Epithelial cell of proximal tubule (primary cell): ENCODE data around the gene LARGE1. TPM values are rescaled to one million over a fixed set of nuclear protein-coding genes. Genes with fewer than 3 reads are reported as not detected.

Source experiments
- DNase-seq: peaks from one replicate; pipeline ENCODE4 v3.0.0-alpha.2; 2011; ENCODE audit warnings: low read depth
- H3K4me3 ChIP-seq: 2 replicates; pipeline ENCODE4 v1.5.1; 2011; ENCODE audit warnings: low read depth, mild to moderate bottlenecking, low read length
- CTCF ChIP-seq: conservative IDR thresholded peaks from 2 replicates; pipeline ENCODE4 v1.5.1; 2012; ENCODE audit warnings: low read depth, mild to moderate bottlenecking, low read length
- total RNA-seq: library from RNA; depleted of rRNA; stranded (reverse); fragments of >200 nt; gene quantifications from 2 replicates; pipeline ENCODE4 v1.2.3, GENCODE V29; 2015

Gene LARGE1
- total RNA-seq, 1 donor from 2014 or later: 18.3 TPM

- no peak for DNase-seq
- no peak for TF ChIP-seq CTCF
- no peak overlapping the region for H3K4me3 ChIP-seq
Observed at GRCh38 chr22:33746501-33746928, 173.8 kb downstream of the LARGE1 start.

GRCh38 chr22:33745501-33745900 is 174.8 kb downstream of the LARGE1 start:
- H3K4me3 ChIP-seq: no peak overlapping the region
- DNase-seq: no peak
- no peak for TF ChIP-seq CTCF

DNA sequence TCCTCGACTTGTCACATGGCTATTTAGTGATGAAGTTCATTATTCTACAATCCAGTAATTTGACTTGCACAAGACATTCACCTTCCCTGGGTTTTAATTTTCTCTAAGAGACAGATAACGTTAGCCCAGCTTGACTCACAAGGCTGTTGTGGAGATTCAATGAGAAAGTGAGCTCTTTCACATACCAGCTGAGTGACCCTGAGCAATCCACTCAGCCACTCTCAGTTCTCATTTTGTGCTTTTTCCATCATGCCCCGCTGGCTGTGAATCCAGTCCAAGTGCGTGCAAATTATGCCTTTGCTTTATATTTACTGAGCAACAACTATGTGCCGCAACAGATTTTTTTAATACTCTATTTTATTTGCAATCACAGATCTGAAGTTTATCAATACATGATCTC is 176.5 kb downstream of the LARGE1 start:
- DNase-seq: no peak
- TF ChIP-seq CTCF: no peak
- H3K4me3 ChIP-seq: no peak overlapping the region

DNA sequence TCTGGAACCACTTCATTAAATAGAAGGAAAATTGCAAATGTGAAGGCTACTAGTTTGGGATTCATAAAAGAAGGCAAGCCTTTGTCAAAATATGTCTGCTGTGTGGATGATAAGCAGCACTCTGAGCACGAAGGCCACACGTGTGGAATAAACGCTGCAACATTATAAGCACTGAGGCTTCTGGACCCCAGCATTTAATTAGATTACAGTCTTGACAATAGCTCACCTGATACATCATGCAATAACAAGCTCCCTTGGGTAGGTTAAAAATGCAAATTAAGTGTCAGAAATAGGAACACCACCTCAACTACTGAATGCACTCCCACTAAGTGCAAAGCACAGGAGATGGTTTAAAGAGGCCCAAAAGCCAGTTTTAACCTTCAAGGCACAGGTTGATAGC is 179.3 kb downstream of the LARGE1 start:
- no peak for TF ChIP-seq CTCF
- no peak overlapping the region for H3K4me3 ChIP-seq

GRCh38 chr22:33739516-33739915 is 180.8 kb downstream of the LARGE1 start:
- no peak for TF ChIP-seq CTCF
- no peak for DNase-seq
- H3K4me3 ChIP-seq: no peak overlapping the region

More for the DNA sequence above, 179.3 kb downstream of the LARGE1 start:
- DNase-seq: no peak

GRCh38 chr22:33737662-33738061 is 182.6 kb downstream of the LARGE1 start:
- no peak for TF ChIP-seq CTCF
- H3K4me3 ChIP-seq: no peak overlapping the region
- DNase-seq: no peak

GRCh38 chr22:33735978-33736377 is 184.3 kb downstream of the LARGE1 start:
- DNase-seq: no peak
- H3K4me3 ChIP-seq: no peak overlapping the region
- TF ChIP-seq CTCF: no peak
